Kasumi-1 (cell line): Measurements from ENCODE around the gene KRTAP16-1.
"Not testable (repeated sequence)": the region's sequence is repeated elsewhere in the genome, so short reads cannot be mapped to it uniquely, and the experiment has no call there.

Experiments
- DNase-seq, 2 experiments: peaks; one replicate each; lab custom pipeline; 2025; lab: John Stamatoyannopoulos, UW

KRTAP16-1 gene, protein sequence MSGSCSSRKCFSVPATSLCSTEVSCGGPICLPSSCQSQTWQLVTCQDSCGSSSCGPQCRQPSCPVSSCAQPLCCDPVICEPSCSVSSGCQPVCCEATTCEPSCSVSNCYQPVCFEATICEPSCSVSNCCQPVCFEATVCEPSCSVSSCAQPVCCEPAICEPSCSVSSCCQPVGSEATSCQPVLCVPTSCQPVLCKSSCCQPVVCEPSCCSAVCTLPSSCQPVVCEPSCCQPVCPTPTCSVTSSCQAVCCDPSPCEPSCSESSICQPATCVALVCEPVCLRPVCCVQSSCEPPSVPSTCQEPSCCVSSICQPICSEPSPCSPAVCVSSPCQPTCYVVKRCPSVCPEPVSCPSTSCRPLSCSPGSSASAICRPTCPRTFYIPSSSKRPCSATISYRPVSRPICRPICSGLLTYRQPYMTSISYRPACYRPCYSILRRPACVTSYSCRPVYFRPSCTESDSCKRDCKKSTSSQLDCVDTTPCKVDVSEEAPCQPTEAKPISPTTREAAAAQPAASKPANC

DNA sequence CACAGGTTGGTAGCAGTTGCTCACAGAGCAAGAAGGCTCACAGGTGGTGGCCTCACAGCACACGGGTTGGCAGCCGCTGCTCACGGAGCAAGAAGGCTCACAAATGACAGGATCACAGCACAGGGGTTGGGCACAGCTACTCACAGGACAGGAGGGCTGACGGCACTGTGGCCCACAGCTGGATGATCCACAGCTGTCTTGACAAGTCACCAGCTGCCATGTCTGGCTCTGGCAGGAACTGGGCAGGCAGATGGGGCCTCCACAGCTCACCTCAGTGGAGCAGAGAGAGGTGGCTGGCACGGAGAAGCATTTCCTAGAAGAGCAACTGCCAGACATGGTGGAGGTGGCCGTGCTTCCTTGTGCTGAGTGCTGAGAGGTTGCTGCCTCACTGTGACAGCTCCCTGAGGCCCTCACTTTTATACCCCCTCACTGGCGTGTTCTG, at the start of gene KRTAP16-1:
Gene KRTAP16-1, minus strand, starts transcription at position 392 of the 442 bp plus-strand sequence. Its CDS starts 56 bp downstream, at position 336.
- no peak for DNase-seq

DNA sequence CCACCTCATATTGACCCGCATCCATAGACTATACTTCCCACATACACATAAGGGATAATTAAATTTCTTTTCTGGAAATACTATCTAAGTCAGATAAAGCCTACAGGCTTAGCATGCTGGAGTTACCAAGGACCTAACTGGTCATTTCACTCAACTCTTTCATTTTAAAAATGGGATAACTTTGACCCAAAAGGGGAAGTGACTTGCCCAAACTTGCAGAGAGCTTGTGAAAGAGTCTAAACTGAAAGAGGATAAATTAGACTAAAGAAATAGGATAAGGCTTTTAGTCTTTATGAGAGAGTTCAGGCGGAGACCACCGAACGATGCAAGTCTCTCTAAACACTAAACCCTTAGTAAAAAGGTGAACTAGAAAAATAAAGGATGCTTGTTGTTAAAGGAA, 45.4 kb upstream of the KRTAP16-1 start:
- DNase-seq: peak in 1 of 2 experiments; percentile 0

- no peak for DNase-seq
Observed at GRCh38 chr17:41352597-41353366, 43.7 kb upstream of the KRTAP16-1 start.

DNA sequence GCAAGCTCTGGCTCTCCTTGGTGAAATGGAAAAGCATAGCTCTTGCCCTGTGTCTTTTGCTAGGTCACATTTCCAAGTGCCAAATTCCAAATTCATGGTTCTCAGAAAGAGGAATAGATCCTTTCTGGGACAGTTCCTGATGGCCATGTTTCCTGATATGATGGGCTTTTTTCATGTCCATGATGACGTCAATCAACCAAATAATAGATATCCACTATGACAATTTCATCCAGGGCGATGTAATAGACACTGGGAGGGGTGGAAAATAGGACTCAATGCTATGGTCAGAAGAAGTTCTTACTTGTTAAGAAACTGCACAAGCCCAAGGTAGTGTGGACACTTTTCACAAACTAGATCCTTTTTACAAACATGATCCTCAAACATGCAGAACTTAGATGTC, 42.1 kb upstream of the KRTAP16-1 start:
- DNase-seq: no peak

DNA sequence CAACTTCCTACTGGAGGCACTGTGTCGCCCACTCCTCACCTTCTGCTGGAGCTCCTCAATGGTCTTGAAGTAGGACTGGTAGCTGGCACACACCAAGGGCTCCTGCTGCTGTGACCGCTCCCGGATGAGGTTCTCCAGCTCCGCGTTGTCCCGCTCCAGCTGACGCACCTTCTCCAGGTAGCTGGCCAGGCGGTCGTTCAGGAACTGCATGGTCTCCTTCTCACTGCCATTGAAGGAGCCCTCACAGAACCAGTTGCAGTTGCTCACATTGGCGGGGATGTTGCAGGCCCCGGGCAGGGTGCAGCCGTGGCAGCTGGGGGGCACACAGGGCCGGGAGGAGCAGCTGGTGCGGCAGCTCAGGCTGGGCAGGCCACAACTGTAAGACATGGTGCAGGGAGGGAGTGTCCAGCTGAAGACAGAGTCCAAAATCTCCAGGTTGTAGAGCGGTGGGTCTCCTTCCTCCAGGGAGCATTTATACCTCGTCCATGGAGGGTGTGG, 41.3 kb upstream of the KRTAP16-1 start, which contains the start of gene KRT33A:
Gene KRT33A, minus strand, starts transcription at position 448 of the 498 bp plus-strand sequence. Its CDS starts 61 bp downstream, at position 387.
- not testable (repeated sequence) for DNase-seq

DNA sequence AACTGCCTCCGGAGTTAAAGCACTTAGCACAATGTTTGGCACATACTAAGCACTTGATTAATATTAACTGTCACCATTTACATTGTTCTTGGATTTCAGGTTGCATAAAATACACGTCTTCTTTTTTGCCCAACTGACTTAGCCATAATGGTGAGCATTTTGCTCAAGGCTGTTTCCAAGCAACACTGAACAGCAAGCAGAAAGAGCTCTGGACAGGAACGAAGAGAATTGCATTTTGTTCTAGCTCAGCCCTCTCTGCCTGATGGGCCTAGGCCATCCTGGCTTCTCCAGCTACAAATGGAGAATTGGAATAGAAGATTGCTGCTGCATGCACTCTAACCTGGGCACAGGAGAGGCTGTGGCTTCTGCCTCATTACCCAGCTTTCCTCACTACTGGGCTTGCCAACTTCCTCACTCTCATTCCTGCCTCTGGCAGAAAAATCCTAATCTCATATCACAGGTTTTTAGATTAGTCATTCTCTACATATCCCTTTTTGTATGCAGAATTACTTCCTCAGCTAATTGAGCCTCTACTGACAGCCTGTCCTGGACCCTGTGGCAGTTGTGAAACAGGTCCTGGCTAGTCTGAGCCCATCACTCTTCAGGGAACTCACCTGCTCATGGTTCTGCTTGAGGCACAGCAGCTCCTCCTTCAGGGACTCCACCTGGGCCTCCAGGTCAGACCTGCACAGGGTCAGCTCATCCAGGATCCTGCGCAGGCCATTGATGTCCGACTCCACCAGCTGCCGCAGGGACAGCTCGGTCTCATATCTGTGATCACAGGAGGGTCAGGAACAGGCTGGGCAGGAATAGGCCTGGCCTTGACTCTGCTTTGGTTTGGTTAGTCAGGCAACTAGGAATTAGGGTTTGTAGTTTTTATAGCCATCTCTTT, 39.0 kb upstream of the KRTAP16-1 start:
- DNase-seq: no peak

- DNase-seq: not testable (repeated sequence)
Observed at GRCh38 chr17:41346421-41346820, 37.3 kb upstream of the KRTAP16-1 start.

DNA sequence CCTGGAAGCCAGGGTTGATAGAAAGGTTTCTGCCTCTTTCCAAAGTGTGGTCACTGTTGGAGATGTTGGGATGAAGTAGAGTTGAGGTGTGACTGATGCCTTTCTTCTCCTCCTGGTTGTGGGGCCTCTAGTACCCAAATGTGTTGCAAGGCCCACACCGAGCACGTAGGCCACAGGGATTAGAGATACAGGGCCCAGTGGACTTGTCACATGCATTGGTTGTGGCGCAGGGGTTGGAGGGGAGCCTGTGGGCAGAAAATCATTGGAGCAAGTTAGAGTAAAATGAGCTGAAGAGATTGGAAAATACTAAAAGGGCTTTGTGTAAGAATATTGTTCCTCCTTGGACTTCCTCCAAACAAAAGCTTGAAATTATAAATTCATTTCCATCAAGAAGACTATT, 36.9 kb upstream of the KRTAP16-1 start:
- no peak for DNase-seq

DNA sequence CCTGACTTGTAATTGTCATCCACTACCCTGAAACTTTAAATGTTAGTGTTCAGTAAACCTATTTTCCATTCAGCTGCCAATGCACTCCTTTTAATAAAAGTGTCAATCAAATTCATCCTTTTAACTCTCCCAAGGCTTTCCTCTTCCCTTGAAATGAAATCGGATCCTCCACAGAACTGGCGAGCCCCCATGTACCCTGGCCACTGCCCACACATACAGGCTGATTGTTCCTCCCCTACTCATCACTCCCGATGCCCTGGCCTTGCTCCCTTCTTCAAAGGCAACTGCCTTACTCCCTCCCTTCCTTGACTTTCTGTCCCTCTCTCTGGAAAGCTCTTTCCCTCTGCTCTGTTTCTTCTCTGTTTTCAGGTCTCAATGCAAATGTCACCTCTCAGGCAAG, 33.9 kb upstream of the KRTAP16-1 start:
- no peak for DNase-seq

DNA sequence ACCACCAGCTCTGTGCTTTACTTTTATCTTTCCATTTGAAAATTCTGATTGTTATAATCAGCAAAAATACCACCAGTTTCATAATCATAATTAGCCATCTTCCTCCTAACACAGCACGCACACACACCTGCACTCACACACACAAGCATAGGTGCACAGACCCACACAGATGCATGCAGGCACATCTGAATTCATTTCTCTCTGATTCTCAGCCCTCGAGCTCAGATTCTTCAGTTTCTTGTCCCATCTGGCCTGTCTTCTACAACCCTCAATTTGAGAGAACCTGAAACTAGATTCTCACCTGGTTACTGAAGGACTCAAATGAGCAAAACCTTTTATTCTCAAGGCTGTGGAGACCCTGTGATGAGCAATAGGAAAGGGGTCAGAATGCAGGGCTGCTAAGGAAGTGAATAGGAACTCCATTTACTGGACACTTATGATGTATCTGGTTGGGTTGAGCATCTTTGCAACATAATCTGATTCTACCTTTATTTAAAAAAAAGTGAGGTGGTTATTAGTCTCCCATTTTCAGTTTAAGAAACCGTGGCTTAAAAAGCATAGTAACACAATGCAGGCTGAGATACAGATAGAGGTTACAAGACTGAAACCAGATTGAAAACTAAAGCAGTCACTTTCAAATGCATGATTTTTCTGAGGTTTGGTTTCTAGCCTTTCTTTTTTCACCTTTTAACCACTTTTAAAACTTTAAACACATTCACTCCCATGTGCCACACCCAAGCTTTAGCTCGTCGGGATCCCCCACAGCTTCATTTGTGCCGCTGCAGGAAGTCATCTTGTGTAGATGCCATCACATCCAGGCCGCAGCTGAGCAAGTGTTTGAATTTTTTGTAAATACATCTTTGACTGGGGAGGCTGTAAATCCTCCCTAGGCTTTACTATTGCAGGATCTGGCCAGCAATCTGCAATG, 32.1 kb upstream of the KRTAP16-1 start:
- DNase-seq: no peak

- no peak for DNase-seq
Observed at GRCh38 chr17:41340494-41340893, 31.4 kb upstream of the KRTAP16-1 start.

GRCh38 chr17:41339571-41340172, 30.6 kb upstream of the KRTAP16-1 start:
- DNase-seq: no peak

DNA sequence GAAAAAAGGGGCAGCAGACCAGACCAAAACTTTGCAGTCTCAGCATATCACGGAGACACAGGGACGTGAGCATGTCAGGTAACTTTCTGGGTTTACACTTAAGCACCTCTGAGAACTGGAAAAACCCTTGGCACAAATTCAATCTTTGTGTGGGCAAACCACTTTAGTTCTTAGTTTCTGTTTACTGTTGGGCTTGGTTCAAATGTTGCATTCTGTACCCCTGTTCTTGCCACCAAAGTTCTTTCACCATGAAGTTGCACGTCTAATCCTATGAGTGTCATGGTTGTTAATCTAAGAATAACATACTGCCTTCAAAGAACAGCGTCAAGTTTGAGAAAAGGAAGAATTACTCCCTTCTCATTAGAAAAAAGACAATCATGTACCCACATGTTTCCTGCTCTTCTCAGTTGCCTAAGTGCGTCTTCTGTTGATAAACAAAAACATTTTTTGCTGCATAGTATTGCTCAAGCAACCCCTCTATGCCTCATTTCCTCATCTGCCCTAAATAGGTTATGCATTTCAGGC, 29.9 kb upstream of the KRTAP16-1 start:
- DNase-seq: no peak

DNA sequence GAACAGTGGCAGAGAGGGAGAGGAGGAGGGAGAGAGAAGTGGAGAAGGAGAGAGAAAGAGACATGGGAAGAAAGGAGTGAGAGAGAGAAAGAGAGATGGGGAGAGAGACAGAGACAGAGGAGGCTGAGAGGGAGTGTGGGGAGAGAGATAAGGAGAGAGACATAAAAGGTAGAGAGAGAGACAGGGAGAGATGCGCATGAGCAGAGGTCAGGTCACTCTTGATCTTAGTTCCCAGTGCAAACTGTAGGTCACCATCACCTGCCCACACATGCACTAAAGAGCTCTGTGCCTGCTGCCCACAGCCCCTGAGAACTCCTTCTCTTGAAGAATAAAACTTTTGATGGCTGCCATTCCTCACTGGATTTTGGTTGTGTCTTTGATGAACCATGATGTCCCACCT, 26.6 kb upstream of the KRTAP16-1 start:
- no peak for DNase-seq

GRCh38 chr17:41334385-41335305, 25.5 kb upstream of the KRTAP16-1 start:
- no peak for DNase-seq

DNA sequence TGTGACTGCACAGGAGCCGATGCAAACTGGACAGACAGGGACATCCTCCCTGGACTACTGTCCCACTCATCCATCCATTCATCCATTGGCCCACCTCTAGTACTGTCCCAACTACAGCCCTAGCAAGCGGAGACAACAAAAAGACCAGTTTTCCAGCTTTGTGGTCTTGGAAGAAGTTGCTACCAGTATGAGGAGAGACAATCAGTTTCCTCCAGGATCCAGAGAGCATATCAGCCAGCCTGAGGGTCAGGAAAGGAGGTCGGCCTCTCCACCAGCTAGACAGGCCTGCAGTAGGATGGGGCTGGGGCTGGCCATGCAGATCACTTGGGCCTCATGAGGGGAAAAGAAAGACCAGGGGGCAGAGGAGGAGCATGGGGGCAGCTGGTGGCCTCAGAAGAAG, 24.7 kb upstream of the KRTAP16-1 start:
- DNase-seq: no peak

GRCh38 chr17:41333098-41333497, 24.0 kb upstream of the KRTAP16-1 start:
- no peak for DNase-seq

DNA sequence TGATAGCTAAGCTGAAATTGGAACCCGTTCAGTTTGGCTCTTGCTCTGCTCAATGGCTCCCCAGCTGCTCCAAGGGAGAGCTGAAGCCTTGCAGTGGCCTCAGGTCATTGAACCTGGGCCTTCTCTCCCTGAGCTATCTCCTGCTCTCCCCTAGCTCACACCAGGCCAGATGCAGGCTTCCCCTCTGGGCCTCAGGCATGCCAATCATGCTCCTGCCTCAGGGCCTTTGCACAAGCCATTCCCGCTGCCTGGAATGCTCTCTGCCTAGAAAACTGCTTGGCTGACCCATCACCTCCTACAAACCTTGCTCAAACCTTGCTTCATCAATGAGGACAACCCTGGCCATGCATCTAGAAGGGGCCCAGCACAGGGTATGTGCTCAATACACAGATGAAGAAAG, 23.1 kb upstream of the KRTAP16-1 start:
- no peak for DNase-seq

- DNase-seq: no peak
Observed at GRCh38 chr17:41331606-41332005, 22.5 kb upstream of the KRTAP16-1 start.
